HG03159 (cell line): Measurements from ENCODE around the gene ARHGEF9.

Source experiments
- ATAC-seq: cut with Tn5 transposase; IDR thresholded peaks from one replicate; pipeline ENCODE4 v1.9.1; 2021; ENCODE audit warnings: mild to moderate bottlenecking, moderate library complexity; ENCODE audit not compliant: unreplicated experiment

ARHGEF9 gene

DNA sequence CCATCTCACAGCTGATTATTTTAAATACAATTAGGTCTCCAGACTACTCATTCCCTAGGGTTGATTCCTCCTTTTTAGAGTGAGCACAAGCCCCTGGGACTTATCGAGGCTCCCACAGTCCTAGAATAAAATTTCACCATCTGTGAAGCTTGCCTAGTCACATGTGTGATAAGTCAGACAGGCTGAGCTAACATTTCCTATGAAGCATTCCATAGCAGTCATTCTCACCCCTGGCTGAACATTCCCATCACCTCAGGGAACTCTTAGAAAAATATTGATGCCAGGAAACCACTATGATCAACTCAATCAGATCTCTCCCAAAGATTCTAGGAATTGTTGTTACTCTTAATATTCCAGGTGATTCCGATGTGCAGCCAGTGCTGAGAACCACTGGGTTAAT is 37.7 kb downstream of the ARHGEF9 start:
- ATAC-seq: no peak

DNA sequence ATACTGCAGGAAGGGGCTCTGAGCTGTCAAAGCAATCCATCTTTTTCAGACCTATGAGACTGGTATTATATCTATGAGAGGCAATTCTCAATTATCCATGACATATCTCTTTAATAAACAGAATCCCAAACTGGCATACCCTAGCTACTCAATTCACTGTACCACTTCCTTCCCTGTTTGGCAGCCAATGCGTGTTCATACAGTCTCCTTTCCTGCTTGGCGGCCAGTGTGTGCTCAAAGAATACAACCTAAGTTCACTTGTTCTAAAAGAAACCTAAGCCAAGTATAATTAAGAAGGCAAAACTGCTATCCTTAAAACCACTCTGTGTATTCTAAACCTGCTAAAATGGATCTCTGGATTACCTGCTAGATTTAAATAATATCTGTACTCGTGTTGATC is 38.3 kb downstream of the ARHGEF9 start:
- ATAC-seq: no peak

DNA sequence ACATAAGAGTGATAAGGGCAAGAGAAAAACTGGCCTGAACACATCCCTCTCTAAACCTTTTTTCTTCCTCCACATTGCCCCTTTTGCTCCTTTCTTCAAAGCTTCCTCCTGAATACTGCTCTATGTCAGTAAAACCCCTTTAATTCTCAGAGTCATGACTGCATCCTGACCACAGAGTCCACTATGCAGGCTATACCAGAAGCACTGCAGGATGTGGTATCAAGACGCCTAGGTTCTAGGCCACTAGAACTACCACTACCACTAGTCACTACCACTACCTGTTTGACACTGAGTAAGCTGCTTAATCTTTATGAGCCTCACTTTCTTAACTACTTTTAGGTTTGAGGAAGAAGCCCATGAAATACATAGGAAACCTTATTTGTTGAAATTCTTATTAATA is 38.7 kb downstream of the ARHGEF9 start:
- peak; percentile 85 for ATAC-seq

DNA sequence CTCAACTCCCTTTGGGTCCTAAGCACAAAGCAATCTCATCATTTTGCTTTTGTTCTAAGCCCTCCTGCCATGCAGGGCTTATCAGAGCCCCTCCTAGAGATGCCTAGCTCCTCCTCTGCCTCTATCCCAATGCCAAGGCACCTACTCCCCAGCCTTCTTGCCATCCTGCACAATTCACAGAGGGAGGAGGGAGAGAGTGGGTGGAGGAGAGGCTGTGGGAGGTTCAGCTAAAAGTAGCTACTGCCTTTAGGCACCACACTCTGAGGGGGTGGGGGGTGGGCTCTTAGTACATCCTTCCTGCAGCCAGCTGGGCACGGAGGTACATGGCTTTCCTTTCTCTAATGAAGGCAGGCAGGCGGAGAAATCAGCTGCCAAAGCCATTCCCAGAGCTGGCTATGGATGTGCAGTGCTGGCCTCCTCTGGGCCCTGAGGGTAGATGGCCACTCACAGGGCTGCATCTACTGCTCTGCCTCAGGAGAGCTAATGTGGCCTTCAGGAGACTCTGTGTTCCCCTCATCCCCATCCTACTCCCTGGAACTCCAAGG is 40.1 kb downstream of the ARHGEF9 start:
- no peak for ATAC-seq

DNA sequence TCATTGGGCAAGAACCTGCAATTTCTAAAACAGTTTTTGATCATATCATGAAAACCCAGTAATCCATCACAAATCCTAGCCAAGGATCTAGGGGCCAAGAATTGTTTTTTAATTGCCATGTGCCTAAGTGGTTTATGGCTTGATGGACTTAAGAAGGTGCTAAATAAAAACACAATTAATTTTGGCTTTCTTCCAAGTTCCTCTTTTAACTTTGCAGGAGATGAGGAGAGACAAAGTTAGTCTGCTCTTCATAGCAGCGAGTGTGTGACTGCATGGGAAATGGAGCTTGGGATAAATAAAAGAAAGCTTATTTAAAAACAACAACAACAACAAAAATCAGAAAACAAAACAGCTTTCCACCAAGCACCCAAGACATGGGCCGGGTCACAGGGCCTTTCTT is 41.4 kb downstream of the ARHGEF9 start:
- ATAC-seq: no peak

DNA sequence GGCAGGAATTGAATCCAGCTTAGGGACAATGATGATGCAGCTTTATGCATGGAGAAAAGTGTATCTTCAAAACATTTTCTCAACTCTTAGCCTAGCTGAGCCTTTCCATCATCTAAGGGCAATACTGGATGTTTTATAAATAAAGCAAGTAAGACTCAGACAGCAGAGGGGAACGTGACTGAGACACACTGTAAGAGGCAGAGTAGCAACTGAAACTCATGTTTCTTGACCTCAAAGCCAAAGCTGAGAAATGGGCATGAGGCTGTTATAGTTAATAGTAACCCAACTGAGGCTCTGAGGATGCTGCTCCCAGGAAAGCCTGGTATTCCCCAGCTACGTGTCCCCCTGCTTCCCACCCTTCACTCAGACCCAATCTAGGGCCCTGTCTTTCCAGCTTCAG is 44.6 kb downstream of the ARHGEF9 start:
- ATAC-seq: peak; percentile 49

DNA sequence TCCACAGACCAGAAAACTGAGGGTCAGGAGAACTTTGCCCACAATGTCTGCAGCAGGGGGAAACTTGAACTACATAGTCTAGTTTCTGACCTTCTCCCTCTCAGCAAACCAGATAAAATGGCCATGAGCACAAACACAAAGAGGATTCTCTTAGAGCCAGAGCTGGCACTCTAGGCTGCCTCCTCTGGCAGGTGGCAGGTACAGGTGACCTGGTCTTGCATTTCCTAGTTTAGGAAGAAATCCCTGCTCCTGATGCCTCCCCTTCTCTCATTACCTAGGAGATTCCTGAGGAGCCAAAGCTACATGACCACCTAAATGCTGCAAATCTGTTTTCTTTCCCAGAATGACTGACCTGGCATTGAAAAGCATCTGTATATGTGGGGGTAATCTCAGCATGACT is 45.1 kb downstream of the ARHGEF9 start:
- ATAC-seq: no peak

DNA sequence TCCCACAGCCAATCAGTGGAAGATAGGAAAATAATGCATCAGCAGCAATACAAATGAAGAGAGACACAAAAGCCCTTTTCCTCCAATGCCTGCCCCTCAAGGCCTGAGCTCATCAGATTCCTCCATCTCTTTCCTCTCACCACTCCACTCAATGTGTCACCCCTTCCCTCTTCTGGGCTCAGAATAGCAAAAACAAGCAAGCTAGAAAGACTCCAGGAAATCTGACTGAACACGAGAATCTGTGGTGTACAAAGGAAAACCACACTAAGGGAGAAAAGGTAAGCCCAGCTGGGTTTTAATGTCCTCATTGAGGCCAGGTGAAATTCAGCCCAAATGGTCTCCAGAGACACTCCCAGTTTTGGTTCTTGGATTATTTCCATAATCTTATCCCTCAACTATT is 46.3 kb downstream of the ARHGEF9 start:
- ATAC-seq: no peak

DNA sequence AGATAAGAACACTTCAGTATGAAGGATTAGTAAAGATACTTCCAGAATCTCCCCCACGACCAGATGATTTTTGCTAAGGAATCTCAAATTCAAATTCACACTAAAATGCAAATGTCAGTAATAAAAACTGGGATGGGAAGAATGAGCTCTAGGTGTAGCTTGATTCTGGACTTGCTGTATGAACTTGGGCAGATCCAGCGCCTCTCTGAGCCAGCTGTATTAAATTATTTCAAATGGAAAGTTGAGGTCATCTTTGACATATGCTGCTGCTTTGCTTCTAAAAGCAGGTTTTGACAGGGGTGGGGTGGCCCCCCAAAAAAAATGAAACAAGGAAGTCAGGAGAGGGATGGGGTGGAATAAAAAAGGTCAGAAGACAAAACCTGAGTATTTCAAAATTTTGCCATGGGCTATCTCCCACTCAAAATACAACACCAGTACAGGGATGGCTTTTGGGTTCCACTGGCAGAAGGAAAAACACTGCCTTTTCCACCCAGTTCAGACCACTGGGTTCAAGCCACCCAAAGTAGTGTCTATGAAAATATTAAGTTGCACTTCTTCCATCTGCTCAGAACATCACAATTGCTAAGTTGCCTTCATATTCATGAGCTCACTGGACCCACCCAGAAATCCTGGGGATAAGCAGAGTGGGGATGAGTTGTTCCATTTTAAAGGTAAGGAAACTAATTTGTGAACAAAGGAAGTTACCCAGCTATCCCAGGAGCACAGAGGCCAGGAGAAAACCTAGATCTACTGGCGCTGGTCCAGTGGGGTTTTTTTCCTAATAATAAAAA is 47.7 kb downstream of the ARHGEF9 start:
- no peak for ATAC-seq

DNA sequence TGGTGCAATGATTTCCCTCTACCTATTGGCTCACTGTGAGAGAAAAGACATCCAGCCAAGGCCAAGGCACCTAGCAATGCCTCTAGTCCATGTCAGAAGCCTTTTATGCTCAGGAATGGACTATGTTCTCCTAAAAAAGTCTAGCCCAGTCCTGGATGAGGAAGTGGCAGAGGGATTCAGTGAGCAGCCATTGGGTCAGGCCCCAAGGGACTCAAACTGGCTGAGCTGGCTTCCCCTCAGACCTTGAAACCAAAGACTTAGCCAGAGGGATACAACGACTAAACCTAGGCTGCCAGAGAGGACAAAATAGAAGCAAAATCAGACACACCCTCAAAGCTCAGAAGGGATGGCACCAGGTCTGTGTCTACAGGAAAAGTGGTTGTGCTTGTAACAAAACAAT is 49.1 kb downstream of the ARHGEF9 start:
- ATAC-seq: no peak

DNA sequence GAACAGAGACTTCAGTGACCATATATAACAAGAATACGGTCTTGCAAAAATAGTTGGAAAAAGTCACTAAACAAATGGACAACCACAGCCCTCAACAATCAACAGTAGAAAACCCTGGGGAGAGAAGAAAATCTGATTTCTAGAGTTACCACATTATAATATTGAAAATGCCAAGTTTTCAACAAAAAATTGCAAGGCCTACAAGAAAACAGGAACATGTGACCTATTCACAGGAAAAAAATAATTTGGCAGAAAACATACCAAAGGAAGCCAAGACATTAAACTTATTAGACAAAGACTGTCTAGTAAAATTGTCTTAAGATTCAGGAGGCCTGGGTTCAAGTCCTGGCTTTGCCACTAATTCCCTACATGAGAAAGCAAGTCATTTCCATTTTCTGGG is 64.7 kb downstream of the ARHGEF9 start:
- ATAC-seq: no peak

DNA sequence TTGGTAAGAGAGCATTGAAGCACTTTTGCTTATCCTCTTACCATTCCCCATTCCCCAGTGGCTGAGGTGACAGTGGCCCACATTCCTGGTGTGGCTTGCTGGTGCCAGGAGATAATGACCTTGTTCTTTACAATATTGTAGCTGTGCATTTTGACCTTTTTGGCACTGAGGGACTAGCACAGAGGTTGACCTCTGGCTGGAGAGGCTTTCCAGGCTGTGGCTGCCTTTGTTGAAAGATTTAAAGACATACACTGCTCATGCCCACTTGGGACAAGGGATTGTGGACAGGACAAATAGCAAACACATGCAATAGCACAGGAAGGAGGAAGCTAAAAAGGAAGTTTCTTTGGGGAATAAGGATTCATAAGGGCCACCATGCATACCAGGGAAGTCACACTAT is 65.4 kb downstream of the ARHGEF9 start:
- ATAC-seq: no peak

DNA sequence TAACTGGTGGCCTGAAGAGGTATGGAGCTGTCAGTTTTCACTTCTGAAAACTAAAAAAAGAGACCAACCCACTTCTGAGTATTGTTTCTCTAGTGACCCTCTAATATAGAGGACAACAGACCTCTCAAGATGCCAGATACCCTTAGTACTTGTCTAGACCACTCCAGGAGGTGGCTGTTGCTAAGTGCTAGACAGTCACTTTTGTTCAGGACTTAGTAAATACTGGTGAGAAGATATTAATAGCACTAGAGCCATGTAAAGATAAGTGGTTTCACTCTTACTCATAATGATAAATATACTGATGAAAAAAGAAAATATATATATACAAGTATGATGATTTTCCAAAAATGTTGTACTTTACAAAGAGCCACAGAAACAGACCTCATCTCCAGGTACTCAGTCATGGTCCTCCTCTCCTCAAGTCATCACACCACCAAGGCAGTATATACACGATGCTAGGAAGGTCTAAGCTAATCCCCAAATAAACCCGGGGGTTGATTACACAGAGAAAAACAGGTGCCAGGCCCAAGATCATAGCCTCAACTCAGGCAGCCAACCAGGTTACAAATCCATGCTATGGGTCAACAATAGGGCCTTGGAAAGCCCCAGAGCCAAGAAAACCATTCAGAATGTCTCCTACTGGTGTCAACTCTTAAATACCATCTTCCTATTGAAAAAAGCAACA is 66.9 kb downstream of the ARHGEF9 start:
- ATAC-seq: peak; percentile 86

DNA sequence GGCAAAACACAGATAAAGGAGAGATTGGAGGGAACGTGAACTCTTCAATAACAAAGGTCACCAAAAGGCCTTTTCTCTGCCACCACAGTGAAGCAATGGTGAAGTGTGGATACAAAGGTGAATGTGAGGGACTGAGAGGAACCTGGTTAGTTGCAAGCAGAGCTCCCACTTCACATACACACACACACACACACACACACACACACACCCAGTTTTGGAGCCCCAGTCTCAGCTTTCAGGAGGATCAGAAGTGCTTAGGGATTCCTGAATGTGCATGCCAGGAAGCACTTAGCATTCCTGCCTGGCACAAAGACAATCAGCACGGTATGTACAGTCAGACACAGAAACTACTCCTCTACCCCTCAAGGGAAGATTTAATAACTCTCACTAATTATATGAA is 71.5 kb downstream of the ARHGEF9 start:
- no peak for ATAC-seq

DNA sequence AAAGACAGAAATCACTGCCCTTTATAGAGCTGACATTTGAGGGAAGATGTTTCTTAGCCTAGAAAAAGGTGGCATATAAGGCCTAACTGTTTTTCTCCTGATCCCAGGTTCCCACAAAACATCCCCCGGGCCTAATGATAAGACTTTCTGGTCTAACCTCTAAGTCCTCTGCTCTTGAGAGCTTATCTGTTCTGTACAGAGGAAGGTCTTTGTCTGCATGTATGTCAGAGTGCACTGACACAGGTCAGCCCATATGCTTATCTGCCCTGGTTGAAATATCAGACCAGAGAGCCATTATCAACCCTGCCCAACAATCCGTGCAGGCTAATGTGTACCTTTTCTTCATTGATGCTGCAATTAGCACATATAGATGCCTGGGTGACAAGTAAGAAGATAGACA is 76.2 kb downstream of the ARHGEF9 start:
- no peak for ATAC-seq

DNA sequence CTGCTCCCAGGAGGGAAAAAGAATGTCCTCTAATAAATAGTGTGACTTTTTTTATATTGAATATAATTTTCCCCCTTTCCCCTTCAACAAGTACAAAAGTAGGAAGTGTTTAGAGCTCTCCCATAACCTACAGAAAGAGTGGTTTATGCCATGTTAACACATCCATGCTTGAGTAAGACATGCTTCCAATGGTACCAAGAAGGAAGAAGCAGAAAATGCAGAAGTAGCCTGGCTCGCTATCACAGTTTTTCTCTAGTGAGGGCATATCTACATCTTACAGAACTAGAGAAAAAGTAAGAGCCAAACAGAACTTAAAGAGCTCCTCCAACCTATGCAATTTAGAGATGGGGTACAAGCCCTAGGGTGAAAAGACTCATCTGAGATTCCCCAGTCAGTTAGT is 82.5 kb downstream of the ARHGEF9 start:
- ATAC-seq: no peak

DNA sequence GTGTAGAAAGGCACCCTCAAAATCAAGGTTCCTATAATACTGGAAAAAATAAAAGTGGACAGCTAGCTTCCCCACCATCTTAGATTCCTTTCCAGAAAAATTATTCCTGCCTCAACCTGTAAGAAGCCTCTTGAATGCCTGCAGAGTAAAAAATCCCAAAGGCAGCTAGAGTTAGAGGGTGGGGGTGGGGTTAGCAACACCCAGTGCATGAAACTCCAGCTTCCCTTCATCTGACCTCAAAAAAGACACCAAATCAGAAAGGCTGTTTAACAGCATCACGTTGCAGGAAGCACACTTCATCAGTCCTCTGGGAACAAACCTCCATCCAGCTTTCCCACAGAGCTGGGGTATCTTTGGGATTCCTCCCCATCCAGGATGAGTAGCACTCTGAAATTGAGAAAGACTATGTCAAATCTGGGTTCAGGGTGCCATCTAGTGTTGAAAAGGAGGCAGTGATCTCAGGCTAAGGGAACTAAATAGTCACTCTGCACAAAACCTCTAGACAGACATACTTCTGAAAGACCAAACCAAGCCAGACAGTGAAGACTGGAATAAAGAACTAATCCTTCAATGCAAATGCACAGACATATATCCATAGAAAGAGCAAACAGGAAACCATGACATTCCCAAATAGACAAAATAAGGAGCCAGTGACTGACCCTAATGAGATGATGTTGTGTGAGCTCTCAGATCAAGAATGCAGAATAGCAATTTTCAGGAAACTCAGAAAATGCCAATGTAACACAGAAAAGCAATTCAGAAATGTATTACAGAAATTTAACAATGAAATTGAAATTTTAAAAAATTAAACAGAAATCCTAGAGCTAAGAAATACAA is 97.9 kb downstream of the ARHGEF9 start:
- peak; percentile 83 for ATAC-seq

DNA sequence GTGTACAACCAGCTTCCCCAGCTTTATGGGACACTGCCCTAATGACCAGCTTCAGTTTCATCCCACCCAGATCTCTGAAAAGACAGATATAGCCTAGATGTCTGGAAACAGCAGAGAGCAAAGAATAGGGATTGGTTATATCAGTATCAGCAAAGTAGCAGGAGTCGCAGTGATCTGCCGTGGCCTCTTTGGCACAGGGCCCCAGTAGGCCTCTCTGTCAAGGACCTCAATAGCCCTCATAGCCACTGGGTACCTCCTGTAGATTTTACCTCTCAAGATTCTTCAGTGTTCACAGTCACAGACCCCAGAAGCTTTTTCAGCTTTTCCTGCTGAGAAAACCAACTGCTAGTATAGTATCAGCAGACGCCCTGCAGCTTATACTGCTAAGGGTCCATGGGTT is 104.6 kb downstream of the ARHGEF9 start:
- ATAC-seq: no peak

DNA sequence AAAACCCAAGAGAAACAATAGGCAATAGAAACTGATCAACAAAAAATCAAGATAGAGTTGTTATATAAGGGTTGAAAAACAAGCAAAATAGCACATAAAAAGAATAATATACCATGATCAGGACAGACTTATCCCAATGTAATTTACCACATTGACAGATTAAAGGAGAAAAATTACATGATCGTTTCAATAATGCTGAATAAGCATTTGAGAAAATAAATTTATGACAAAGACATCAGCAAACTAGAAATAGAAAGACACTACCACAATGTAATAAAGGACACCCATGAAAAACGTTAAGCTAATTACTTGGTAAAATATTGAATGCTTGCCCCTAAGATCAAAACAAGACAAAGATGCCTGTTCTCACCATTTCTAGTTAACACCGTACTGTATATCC is 105.6 kb downstream of the ARHGEF9 start:
- ATAC-seq: no peak

DNA sequence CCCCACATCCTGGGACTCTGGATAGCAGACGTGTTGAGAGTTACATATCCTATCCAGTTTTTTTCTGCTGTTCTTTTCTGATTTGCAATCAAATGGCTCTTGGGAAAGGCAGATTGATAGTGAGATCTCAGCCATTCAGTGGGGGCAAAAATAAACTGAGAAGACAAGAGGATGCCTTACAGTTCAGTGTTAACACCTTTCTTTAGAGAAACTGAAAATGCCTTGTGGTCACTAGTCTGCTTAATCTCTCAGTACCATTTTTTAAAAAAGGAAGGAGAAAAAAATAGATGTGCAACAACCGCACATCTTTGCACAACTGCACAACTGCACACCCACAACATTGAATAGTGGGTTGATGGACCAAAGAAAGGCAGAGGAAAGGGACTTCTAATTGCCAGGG is 109.3 kb downstream of the ARHGEF9 start:
- ATAC-seq: no peak

DNA sequence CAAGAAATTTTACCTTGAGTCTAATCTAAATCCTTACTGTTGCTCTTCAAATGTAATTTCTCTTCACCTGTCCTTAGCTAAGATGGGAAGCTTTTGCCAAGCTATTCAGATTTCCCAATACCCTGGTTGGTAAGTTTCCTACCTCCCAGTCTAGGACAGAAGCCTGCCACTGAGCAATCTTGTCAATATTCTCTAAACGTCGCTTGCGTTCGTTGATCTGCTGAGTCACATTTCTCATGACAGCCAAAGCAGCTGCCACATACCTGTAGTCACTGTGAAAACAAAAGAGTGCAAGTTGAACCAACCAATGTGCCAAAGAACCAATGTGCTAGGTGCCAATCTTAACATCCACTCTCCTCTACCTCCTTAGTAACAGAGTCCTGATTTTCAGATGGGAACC is 111.1 kb downstream of the ARHGEF9 start:
- no peak for ATAC-seq

DNA sequence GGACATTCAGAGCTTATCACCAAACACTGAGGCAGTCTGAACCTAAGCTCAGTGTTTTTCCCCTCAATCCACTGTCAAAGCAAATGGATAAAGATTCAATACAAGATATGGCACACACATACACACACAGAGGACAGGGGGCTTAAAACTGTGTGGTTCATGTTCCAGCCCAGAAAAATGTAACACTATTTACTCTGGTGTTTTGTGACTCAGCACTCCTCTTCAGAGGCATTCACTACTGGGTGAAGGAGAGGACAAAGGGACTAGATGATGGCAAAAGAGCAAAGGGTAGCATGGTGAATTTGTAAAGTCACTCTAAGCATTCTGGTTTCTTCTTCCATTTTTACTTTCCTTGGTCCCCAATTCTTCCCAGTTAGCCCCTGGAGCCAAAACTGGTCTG is 120.3 kb downstream of the ARHGEF9 start:
- no peak for ATAC-seq
